Activated naive CD4-positive, alpha-beta T cell treated with anti-CD3 and anti-CD28 coated beads, Interleukin-2, amount 50 U/mL, for 16 hours (primary cell): ENCODE results near the gene LBP.
"Not testable (repeated sequence)": the region's sequence is repeated elsewhere in the genome, so short reads cannot be mapped to it uniquely, and the experiment has no call there.

Source experiments
- DNase-seq: peaks from one replicate; pipeline ENCODE4 v3.0.0-alpha.2; 2020

Gene LBP

DNA sequence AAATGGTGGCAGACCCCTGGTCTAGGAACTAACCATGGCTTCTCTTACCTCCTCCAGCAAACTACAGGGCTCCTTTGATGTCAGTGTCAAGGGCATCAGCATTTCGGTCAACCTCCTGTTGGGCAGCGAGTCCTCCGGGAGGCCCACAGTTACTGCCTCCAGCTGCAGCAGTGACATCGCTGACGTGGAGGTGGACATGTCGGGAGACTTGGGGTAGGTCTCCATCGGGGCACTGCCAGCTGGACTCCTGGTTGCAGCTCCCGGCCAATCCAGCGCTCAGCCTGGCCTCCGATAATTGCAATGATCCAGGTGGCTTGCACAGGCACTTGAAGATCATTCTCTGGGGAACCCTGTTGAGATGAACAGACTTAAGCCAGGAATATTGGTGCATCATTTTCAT is 7.9 kb downstream of the LBP start:
- no peak for DNase-seq

DNA sequence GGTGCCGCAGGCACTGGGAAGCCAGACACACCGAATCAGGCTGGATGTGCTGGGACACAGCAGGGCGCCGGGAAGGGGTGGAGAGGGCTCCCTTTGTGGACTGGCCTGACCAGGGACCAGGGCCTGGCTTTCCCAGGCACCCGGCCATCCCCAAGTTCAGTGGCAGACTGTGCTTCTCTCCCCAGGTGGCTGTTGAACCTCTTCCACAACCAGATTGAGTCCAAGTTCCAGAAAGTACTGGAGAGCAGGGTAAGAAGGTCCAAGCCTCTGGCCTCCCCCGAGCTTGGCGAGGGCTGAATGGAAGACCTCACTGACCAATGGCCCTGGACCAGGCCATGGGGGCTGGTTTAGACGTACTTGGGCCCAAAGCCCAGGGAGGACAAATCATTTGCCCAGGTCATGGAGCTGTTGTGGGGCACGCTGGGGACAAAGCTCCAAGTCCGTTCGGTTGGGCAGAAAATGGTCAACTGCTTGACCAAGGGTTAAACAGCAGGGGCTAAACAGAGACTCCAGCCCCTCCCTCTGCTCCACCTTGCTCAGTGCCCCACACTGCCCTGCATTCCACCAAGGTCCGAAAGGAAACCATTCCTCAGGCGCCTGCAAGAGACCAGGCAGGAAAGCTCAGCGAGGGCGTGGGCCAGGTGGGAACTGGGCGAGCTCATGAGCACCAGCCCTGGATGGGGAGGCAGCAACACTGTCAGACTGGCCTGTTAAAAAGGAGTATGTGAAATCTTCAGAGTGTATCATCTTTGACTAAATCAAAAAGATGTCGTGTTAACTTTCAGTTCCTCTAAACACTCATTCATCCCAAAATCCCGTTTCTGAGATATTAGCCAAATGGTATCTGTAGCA is 9.1 kb downstream of the LBP start:
- no peak for DNase-seq

GRCh38 chr20:38357653-38358207 is 11.4 kb downstream of the LBP start:
- DNase-seq = no peak

GRCh38 chr20:38358556-38358955 is 12.3 kb downstream of the LBP start:
- DNase-seq = no peak

GRCh38 chr20:38363004-38363747 is 16.9 kb downstream of the LBP start:
- no peak for DNase-seq

DNA sequence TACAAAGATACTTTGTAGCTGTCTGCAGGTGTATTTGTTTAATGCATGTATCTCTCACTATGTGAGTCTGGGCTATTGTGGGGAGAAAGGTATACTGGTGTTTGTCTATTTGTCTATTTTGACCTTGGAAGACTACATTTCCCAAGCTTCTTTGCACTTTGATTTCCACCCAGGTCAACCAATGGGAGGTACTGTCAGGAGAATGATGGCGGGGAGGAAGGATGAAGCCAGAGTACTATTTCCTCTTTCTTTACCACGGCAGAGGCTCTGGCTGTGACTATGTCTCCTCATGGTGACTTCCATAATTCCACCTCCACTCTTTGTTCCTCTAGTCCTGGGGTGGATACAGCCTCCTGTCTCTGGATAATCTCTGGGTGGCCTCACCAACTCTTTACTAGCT is 23.1 kb downstream of the LBP start:
- DNase-seq = no peak

- no peak for DNase-seq
Measured at GRCh38 chr20:38372806-38373205, 26.5 kb downstream of the LBP start.

DNA sequence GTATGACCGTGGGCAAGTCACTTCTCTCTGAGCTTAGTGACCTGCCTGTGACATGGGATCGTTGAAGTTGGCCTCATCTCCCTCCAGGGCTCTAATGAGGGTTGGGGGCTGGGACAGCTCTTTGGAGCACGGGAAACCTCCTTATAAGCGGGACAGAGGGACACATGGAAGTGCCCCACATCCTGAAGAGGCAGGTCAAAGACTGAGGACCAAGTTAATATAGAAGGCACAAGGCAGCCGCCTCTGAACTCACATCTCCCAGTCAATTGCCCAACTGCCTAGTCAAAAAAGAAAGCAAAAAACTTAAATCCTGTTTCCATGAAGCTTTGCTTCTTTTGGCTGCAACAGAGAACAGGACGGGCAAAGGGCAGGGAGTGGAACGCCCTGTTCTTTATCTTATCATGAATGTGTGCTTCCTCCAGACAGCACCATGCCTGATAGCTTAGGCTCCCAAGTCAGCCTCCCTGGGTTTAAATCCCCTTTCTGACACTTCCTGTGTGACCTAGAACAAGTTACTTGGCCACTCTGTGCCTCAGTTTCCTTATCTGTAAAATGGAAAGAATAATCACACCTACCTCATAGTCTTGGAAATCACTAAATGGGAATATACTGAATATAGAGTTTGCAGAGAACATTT is 27.1 kb downstream of the LBP start:
- DNase-seq = no peak

DNA sequence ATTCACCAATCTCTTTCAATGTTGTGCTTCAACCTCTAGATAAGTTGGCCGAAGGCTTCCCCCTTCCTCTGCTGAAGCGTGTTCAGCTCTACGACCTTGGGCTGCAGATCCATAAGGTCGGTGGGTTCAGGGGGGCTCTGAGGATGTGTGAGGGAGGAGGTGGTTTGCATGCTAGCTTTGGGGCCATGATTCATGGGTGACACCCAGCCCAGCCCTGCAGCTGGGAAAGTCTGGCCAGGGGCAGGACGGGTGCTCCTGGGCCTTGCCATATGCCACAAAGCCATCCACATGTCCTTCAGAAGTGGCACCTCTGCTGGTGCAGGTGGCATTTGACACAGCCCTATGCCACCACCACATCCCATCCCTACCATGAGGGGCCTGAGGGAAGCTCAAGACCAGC is 27.6 kb downstream of the LBP start:
- DNase-seq = no peak

DNA sequence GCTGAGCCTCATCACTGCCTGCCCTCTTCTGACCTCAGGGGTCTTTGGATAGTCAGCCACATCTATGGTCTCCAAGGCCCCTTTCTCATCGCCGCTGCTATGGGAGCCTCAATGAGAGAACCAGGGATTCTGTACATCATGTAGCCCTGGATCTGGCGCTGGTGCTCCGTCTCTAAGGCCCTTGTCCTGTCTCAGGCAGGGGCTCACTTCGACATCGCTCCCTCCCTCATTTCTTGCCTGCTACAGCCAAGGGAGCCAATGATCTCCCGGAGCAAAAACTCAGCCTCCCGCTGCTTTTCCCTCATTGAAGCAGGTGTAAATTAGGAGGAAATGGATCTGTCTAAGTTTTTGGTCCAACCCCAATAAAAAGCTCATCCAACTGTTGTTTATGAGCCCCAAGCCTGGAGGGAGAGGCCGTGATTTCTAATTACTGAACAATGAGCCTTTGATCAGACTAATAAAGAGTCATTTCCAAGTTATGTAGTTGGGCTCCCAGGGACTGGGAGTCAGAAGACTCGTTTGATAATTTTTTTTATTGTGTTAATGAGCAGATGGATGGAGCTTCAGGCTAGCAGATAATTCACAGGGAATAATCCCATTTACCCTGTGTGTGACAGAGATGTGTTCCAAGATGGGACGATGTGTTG is 30.9 kb downstream of the LBP start:
- DNase-seq = no peak

DNA sequence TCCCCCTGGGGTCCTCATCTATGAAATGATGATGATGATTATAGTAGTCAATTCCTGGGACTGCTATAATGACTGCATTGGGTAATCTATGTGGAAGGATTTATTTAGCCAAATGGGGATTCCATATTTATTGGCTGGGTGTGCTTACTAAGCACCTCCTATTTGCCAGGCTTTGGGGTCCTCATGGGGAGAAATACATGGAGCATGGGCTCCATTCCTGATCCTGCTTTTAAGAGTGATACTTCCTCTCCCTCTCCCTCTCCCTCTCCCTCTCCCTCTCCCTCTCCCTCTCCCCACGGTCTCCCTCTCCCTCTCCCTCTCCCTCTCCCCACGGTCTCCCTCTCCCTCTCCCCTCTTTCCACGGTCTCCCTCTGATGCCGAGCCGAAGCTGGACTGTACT is 31.6 kb downstream of the LBP start:
- not testable (repeated sequence) for DNase-seq

- DNase-seq = no peak
Measured at GRCh38 chr20:38383147-38383546, 36.9 kb downstream of the LBP start.

GRCh38 chr20:38386004-38386403 is 39.7 kb downstream of the LBP start:
- DNase-seq = no peak

DNA sequence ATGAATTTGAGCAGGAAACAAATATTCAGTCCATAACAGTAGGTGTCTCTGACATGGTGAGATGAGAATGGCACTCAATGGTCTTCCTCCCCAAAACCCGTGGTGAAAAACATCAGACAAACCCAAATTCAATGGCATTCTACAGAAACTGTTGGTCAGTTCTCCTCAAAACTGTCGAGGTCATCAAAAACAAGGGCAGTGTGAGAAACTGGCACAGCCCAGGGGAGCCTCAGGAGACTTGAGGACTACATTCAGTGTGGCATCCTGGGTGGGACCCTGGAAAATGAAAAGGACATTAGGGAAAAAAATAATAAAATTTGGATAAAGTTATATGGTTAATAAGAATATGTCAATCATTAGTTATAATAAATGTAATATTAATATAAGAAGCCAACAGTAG is 40.6 kb downstream of the LBP start:
- no peak for DNase-seq

GRCh38 chr20:38387953-38388352 is 41.7 kb downstream of the LBP start:
- no peak for DNase-seq

- no peak for DNase-seq
Measured at GRCh38 chr20:38392356-38392755, 46.1 kb downstream of the LBP start.

- no peak for DNase-seq
Measured at GRCh38 chr20:38393259-38393658, 47.0 kb downstream of the LBP start.

DNA sequence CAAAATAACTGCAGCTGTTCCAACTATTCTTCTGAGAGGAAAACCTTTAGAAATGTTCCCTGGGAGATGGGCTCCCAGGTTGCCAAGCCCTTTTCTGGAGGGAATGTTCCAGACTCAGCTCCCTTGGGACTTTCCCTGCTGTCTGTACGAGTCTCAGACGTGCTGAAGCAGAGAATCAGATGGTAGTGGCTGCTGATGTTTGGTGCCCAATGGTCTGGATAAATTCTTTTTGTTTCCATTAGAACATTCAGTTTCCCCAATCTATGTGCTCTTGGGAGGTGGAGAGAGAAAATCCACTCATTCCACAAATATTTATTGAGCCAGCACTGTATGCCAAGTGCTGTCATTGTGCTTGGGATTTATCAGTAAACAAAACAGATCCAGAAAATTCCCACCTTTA is 48.9 kb downstream of the LBP start:
- DNase-seq = no peak

- DNase-seq = not testable (repeated sequence)
Measured at GRCh38 chr20:38395751-38396395, 49.6 kb downstream of the LBP start.

GRCh38 chr20:38402089-38402488 is 55.8 kb downstream of the LBP start:
- DNase-seq = no peak

DNA sequence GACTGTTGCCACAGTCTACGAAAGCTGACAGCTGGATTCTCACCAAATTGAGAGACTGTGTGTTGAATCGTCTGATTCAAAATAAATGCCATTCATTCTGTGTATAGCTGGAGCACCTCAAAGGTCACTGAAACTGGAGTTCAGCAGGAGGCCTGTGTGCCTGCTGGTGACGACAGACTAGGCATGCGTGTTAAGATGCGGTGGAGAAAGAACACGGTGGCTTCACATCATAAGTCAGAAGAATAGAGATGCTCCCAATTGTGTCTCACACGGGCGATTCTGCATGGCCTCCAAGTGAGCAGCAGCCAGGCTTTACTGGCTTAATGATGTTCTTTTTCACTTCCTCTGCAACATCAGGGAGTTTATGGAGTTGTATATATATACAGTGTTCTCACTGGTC is 56.5 kb downstream of the LBP start:
- no peak for DNase-seq

DNA sequence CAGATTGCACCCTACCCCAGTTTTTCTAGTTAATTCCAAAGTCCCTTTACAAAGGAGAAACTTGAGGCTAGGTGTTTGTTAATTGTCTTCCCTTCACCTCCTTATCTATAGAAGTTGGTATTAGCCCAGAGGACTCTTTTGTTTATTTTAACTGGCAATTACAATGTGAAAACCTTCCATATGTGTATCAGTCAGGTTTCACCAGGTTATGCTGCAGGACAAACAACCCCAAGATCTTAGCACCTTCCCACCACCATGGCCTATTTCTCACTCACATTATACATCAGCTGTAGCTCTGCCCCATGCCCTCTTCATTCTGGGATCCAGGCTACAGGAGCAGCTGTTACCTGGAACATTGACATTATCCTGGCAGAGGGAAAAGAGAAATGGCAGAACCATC is 57.7 kb downstream of the LBP start:
- no peak for DNase-seq

DNA sequence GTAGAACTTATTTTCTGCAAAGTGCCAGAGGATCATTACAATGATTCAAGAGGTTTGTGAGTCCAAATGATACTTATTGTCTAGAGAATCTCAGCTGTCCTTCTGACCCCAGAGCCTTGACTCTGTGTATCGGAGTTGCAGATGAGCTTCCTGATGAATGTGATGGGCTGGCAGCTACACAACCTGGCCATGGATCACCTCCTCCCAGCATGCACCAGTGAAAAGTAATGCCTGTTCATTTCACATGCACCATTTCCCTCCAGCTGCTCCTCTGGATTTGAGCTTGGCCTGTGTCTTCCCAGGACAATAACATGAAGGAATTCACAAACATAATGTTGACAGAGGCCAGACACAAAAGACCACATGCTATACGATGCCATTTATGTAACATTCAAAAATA is 58.9 kb downstream of the LBP start:
- DNase-seq = no peak
